ENCODE data around the gene FAM186B.

The FAM186B gene

GRCh38 chr12:49537752-49538509, 67.5 kb downstream of the FAM186B start:
- no peak for DNase-seq

Data from NCI-H2081 treated with DMSO at 0.1 percent for 48 hours (cell line).